Breast epithelium (tissue), 3 donors: Measurements from ENCODE around the gene DCLK3.

ENCODE experiments used
- CTCF ChIP-seq, 3 donors: fragments of 450-650 bp; IDR thresholded peaks; one replicate each; pipeline ENCODE4 v1.5.1; 2016 to 2017; ENCODE audit warnings: antibody characterized with exemption in 3 of 3, mild to moderate bottlenecking in 3 of 3, moderate library complexity in 3 of 3
- POLR2AphosphoS5 ChIP-seq, 3 donors: sonication (generic); formaldehyde crosslinking; IDR thresholded peaks; one replicate each; pipeline ENCODE4 v1.6.1; 2017; ENCODE audit warnings: antibody characterized with exemption in 3 of 3

GRCh38 chr3:36792342-36792741, 28.0 kb upstream of the DCLK3 start:
- TF ChIP-seq CTCF (IDR thresholded peaks at IDR 0.05) (no peak), POLR2AphosphoS5 (IDR thresholded peaks at IDR 0.05) (no peak)
